GM18526 (cell line): ENCODE results near the gene GPN2.

Experiments used
- POLR2A ChIP-seq: IDR thresholded peaks from 3 replicates; pipeline ENCODE4 v1.6.1; 2011; ENCODE audit not compliant: insufficient read length; ENCODE audit errors: extremely low read depth

The GPN2 gene

GRCh38 chr1:26874896-26875295 is 15.2 kb downstream of the GPN2 start:
- TF ChIP-seq POLR2A: no peak

DNA sequence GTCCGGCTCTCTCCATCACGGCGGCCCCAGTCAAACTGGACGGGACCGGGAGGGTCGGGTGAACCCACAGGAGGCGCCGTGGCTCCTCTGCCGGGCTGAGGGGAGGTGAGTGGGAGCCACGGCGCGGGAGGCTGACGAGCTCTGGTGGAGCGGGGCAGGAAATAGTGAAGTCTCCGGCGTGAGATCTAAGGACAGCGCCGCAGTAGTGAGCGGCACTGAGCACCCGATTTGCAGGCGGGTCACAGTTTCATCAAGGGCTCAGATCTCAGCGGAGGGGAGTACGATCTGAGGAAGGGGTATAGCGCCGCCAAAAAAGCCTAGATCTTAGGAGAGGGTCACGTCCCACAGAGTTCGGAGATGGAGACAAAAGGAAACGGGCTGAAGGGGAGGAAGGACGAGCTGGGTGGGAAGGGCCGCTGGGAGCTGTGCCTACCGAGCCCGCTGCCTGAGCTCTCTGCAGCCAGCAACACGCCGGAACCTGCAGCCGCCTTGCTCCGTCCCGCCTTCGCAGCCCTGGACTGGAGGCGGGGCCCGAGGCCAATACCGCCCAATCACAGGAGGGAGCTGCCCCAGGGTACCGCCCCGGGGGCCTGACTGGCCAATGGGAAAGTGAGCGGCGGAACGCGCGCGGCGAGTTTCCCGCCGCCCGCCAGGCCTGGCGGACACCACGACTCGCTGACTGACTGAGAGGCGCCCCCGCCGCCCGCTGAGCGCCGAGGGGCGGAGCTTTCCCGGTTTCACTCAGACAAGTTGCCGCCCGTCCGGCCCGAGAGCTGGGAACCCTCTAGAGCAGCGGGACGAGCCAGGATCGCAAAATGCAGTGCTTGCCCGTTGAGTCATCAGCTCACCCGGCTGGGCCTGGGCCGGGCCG is 25.2 kb downstream of the GPN2 start:
- peak; percentile 99 for TF ChIP-seq POLR2A

- TF ChIP-seq POLR2A: no peak
Measured at GRCh38 chr1:26863685-26864077, 26.4 kb downstream of the GPN2 start.

GRCh38 chr1:26862781-26863684 is 27.1 kb downstream of the GPN2 start, which contains the start of gene SFN:
Gene SFN, plus strand, starts transcription at chr1:26863149. Its CDS starts 64 bp downstream, at chr1:26863213.
- TF ChIP-seq POLR2A: no peak

GRCh38 chr1:26861889-26862378 is 28.1 kb downstream of the GPN2 start:
- TF ChIP-seq POLR2A: no peak

DNA sequence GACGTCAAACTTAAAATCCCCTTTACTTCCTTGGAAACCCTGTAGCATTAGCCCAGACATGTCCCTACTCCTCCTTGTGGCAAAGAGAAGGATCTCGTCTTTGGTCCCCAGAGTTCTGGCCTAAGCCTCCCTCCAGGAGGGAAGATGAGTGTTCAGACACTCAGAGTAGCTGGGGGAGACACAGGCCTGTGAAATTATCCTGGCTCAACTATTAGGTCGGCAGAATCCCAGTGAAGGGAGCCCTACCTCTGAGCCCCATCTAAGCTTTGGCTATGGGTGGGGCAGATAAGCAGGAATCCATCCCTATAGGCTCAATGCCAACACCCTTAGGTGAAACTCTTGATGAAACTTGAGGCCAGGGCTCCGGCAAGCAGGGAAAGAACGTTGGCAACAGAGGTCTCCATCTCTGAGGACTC is 28.8 kb downstream of the GPN2 start:
- TF ChIP-seq POLR2A: no peak

DNA sequence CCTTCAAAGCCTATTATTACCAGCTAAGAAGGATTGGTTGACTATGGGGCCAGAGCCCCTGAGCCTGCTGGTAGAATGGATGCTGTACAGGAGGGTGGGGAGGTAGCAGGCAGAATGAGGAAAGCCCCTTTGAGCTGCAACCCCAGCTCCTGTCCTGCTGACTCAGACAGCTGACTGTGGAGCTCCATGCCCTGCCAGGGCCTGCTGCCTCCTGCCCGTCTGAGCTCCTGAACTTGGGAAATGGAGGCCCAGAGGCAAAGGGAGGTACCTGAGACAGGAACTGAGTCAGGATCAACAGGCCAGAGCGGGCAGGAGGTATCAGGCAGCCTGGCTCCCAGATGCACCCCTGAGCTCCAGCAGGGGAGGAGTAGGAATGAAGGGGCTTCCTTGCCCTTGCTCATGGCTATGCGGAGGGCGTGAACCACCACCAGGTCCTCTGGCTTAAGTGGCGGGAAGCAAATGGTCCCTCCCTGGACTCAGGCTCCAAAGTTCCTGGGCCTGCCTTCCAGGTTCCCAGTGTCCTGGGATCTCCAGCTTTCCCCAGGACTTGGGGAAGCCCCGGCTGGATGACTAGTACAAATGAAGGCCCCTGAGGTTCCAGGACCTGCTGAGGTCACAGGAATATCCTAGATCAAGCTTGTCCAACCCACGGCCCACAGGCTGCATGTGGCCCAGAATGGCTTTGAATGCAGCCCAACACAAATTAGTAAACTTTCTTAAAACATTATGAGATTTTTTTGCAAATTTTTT is 31.0 kb downstream of the GPN2 start:
- TF ChIP-seq POLR2A: no peak

DNA sequence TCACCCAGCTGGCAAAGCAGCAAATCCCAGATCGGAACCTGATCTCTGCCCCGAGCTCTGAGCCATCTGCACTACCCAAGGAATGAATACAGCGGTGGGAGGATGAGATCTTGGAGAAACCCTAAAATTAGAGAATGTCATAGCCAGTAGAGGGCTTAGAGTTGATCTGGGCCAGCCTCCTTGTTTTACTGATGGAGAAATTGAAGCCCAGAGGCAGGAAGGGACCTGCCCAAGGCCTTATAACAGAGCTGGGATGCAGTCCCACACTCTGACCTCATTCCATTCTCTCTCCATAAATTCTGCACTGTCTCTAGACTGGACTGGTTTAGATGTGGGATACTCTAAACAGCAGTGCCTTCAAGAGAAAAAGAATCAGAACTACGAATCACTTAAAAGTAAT is 31.9 kb downstream of the GPN2 start:
- TF ChIP-seq POLR2A: no peak

DNA sequence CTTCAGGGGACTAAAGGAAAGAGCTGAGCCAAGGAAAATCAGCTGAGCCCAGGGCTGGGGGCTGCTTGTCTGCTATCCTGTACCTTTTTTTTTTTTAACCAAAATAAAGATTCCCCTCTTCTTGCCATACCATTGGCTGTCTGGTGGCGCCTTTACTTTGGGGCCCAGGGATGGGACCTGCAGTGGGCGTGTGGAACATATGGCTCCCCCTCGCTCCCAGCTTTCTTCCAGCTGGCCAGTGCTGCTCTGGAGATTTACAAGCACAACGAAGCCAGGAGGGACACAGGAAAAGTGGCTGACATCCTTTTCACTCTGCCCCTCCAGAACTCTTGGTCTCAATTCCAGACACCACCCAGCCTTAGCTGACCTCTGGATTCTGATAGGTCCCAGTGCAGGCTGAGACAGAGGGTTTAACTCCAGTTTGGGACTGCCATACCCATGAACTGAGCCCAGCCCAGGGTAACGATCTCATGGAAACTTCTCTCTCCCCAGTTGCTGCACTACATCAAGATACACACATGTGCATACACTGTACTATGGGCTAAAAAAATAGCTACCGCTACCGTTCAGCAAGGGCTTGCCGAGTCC is 32.5 kb downstream of the GPN2 start:
- no peak for TF ChIP-seq POLR2A

GRCh38 chr1:26856604-26857469 is 33.2 kb downstream of the GPN2 start:
- TF ChIP-seq POLR2A: no peak

- TF ChIP-seq POLR2A: no peak
Measured at GRCh38 chr1:26856181-26856580, 33.9 kb downstream of the GPN2 start.

DNA sequence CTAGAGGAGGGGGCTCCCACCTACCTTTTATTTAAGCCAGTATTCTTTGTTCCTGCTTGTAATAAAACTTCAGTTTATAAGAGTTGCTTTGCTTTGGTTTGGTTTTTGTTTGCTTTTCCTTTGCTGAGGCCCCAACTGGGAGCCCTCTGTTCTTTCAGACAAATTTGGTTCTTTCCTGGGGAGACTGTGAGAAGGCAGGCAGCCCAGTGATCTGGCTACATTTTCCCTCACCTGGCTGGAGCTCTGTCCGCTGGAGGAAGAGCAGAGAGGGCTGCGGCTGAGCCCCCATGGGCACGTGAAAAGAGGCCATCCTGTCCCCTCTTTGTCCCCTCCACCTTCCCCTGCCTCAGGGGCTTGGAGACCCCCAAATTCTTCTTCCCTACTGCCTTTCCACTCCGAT is 34.4 kb downstream of the GPN2 start:
- no peak for TF ChIP-seq POLR2A

- TF ChIP-seq POLR2A: no peak
Measured at GRCh38 chr1:26854906-26855305, 35.2 kb downstream of the GPN2 start.

- no peak for TF ChIP-seq POLR2A
Measured at GRCh38 chr1:26853600-26853999, 36.5 kb downstream of the GPN2 start.
